SKM-1 treated with dmso at 0.1 percent for 144 hours (cell line): ENCODE data around the gene FAM53B.
"Not testable (repeated sequence)": the region's sequence is repeated elsewhere in the genome, so short reads cannot be mapped to it uniquely, and the experiment has no call there.

Source experiments
- DNase-seq: peaks from one replicate; lab custom pipeline; 2025; ENCODE audit not compliant: unreplicated experiment; lab: John Stamatoyannopoulos, UW

Gene FAM53B

DNA sequence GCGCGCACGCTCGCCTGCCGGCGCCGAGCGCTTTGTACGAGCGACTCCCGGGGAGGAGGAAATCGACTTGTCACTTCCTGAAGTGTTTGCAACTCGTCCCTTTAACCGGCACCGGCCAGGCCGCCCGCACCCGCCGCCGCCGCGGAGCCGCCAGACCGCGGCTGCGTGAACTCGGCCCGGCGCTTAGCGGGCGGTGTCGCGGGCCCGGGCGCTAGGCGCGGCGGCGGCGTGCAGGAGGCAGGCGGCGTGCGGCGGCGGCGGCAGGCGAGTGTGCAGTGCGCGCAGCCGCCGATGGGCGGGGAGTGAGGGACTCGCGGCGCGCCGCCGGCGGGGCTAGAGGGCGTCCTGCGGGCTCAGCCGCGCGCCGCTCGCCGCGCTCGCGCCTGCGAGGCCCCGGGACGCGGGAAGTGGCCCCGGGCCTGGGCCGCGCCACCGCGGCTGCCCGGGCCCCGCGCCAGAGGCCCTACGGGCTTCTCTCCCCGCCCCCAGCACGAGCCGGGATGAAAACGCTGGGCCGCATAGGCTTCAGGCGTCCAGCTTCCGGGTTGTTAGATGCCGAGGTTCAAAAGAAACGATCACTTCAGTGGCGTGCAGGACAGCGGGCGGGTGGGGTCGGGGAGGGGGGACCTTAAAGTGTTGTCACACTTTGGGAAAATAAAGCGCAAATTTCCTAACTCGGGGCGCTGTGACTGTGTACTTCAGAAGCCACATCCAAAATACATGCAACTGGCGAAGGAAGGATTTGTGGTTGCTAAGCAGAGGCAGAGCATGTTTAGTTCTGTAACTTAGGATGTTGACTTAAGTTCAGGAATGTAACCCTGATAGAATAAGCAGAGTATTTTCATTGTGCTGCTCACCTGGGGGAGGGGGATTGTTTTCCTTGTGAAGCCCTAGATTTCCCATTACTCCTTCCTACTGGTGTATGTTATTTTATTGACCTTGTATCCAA, at the start of gene FAM53B:
Gene FAM53B, minus strand, starts transcription at position 277 of the 949 bp plus-strand sequence. CDS start 37,665 bp downstream, outside the sequence.
- peak; percentile 76 for DNase-seq

DNA sequence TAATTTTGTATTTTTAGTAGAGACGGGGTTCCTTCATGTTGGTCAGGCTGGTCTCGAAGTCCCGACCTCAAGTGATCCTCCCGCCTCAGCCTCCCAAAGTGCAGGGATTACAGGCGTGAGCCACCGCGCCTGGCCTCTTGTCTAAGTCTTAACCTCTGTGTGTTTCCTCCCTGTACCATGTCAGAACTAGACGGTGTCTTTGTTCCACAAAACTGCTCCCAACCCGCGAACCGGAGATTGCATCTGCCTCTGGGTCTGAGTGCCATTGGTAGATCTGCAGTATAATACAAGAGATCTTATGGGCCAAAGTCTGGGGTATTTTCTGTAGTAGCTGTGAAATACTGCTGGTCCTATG, 48.8 kb upstream of the FAM53B start:
- DNase-seq: no peak

DNA sequence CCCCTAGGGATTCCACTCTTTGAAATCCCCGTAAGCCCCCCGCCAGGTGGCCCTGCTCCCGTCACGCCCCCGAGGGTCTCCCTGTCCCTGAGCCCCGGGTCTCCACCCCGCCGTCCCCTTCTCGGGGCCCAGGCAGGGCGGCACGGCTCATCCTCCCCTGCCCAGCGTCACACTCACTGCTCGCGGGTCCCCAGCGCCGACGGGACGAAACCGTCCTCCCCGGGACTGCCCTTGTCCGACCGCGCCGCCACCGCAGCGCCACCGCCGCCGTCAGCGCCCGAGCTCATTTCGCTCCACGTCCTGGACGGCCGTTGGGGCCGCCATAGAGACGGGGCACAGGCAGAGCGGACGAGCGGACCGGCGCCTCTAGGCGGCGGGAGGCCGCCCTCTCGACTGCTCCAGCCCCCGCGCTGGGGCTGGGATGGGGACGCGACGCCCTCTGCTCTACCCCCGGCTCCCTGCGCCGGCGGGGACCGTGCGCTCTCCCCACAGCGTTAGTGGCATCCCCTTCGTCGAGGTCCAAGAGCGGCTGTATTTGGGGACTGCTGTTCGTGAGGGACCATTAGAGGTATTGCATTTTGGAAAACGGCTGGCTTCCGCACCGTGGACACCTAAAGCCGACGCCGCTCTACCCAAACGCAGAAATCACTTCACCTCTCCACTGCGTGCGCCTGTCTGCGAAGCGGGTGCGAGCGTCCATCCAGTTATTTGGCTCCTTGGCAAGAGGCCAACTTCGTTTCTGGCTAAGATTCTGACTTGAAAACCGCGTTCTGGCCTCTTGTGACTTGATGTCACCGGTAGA, 47.6 kb upstream of the FAM53B start, which contains the start of gene EEF1AKMT2:
Gene EEF1AKMT2, minus strand, starts transcription at position 341 of the 802 bp plus-strand sequence. Its CDS starts 54 bp downstream, at position 287.
- DNase-seq: peak; percentile 62

- DNase-seq: not testable (repeated sequence)
These were observed 38.7 kb upstream of the FAM53B start for GRCh38 chr10:124782900-124783299.

- DNase-seq: no peak
These were observed 24.6 kb upstream of the FAM53B start for GRCh38 chr10:124768791-124769190.

- DNase-seq: no peak
These were observed 21.1 kb upstream of the FAM53B start for GRCh38 chr10:124765256-124765655.

GRCh38 chr10:124763267-124763666, 19.1 kb upstream of the FAM53B start:
- DNase-seq: no peak

DNA sequence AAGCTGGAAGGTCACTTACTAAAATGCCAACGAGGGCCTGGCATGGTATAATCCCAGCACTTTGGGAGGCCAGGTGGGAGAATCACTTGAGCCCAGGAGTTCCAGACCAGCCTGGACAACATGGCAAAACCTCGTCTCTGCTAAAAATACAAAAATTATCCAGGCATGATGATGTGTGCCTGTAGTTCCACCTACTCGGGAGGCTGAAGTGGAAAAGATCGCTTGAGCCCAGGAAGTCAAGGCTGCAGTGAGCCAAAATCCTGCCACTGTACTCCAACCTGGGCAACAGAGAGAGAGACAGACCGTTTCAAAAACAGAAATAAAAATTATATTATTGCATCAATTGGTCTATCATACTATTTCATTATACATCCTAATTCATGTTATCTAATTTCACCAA, 18.1 kb upstream of the FAM53B start:
- no peak for DNase-seq

- DNase-seq: no peak
These were observed 12.2 kb upstream of the FAM53B start for GRCh38 chr10:124756156-124756903.

GRCh38 chr10:124755581-124755980, 11.4 kb upstream of the FAM53B start:
- no peak for DNase-seq

GRCh38 chr10:124754227-124754626, 10.0 kb upstream of the FAM53B start:
- no peak for DNase-seq

GRCh38 chr10:124748953-124749645, 4.9 kb upstream of the FAM53B start:
- DNase-seq: no peak

DNA sequence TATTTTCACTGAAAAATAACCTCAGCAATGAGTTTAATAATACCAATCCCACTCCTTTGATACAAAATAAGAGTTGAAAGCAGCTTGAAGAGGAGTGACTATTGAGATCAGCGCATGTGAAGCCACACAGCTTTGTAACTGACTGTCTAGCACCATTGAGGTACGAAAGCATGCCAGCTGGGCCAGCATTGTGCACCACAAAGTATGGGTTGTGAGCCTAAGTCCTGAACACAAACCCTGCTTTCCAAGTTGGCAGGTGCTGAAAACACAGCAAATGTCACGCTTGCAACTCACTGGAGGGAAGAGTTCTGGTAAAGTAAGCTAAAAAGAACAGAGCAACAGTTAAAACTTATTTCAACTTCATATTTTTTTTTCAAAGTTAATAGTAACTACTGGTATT, 4.0 kb upstream of the FAM53B start:
- no peak for DNase-seq

DNA sequence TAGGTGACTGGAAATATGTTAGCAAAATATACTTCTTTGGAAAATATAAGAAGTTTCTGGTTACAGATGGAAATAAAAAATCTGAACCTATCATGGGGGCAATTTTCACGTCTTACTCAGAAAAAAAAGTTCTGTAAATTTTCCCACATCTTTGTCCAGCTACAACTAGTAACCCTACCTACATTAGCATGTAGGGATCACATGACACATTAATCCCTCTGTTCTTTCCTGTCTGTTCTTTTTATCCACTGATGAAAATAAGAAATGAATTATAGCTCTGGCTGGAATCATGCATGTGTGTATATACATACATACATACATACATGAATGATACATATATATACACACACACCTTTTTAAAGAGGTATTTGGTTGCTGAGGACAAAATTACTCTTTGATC, 3.6 kb upstream of the FAM53B start:
- no peak for DNase-seq

DNA sequence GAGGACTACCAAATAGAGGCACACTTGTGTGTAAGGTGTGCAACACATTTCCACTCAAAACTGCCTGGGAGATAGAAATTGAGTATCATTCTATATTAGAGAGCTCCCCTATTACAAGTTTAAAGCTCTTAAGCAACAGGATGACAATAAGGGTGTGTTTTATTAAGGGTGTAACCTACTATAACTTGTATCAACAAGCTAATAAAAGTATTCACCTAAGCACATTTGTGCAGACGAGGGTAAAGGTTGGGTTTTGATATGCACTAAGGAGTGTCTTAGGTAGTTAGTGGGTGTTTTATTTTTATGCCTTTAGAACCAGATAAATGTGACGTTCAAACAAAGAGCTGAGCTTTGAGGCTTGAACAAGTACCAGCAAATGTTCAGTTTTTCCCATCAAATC, 2.8 kb upstream of the FAM53B start:
- no peak for DNase-seq

- DNase-seq: not testable (repeated sequence)
These were observed 2.3 kb upstream of the FAM53B start for GRCh38 chr10:124746447-124746846.

DNA sequence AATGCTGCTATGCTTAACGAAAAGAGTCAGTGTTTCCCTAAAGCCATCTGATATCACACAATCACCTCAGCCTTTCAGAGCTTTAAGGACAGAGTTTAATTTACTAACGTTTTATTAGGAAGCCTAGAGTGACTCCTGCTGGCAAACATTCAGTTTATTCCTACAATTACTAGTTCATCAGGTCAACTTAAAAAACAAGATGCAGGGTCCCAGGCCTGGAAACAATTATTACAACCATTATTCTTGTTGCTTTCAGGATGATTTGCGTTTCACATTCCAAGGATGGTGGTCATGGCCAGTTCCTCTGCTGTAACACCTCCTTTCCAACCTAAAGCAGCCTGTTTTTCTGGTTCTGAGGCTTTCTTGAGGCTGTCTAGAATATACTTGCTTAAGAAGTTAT, 1.5 kb upstream of the FAM53B start:
- DNase-seq: peak; percentile 38

GRCh38 chr10:124745252-124745651, 1.1 kb upstream of the FAM53B start:
- no peak for DNase-seq

GRCh38 chr10:124743191-124744101, 732 bp downstream of the FAM53B start:
- no peak for DNase-seq
